Erythroblast (primary cell): ENCODE results near the gene RTN4.

Source experiments
- DNase-seq, 2 experiments: peaks; one replicate each; lab custom pipeline; 2025; lab: John Stamatoyannopoulos, UW
- GATA1 ChIP-seq: IDR thresholded peaks from 2 replicates; pipeline ENCODE4 v1.6.1; 2011; ENCODE audit warnings: low read depth, mild to moderate bottlenecking, control low read depth, low read length, moderate library complexity
- POLR2A ChIP-seq: IDR thresholded peaks from 2 replicates; pipeline ENCODE4 v1.6.1; 2011; ENCODE audit warnings: mild to moderate bottlenecking, low read length

Gene RTN4

DNA sequence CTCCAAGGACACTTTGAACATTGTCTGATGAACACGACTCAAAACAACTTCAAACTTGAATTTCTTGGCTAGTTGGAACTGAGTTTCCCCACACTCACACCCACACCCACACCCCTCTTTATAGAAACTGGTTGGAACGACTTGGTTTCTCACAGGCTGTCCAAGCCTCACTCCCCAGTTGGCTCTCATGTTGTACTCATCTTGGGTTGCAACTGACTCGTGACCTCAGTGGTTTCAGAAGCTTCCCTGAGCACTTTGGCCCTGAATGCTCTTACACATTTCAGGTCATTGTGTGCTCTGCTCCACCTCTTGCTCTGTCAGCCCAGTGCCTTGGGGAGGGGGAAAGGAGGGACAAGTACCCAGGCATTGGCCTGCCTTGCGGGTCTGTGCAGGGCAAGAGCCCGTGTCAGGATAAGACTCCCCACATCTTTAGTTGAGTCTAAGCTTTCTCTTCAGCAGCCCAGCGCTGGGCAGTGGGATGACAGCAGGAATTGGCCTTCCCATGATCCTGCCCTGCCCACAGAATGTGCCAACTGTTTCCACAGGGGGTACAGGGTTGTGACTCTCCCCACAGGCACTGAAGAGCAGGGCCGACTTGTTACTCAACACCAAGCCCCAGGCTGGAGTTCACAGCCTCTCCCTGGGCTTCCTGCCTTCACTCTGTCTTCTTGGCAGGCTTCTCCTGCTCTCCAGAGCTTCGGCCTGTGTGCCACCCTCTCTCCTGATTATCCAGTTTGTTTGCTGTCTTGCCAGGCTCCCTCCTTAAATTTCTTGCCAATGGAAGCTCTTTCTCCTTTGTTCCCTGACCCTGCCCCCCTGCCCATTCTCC, 104.6 kb downstream of the RTN4 start:
- no peak for DNase-seq
- TF ChIP-seq GATA1 (no peak), POLR2A (no peak)

DNA sequence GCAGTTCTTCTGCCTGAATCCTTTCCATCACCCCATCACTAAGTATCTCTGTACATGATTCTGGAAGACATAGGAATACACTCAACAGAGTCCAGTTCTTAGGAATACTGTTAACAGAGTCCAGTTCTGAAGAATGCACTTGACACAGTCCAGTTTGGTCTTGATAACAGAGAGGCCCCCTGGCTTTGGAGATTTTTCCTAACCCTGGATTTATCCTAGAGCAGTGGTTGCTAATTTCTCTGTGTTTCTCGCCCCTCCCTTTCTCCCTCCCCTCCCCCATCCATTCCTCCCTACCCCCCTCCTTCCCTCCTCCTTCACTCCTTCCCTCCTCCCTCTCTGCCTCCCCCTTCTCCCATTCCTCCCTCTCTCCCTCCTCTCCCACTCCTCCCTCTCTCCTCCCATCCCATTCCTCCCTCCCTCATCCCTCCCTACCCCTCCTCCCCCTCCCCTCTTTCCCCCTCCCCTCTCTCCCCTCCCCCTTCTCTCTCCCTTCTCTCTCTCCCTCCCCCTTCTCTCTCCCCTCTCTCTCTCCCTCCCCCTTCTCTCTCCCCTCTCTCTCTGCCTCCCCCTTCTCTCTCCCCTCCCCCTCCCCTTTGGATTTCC, 105.4 kb downstream of the RTN4 start:
- TF ChIP-seq GATA1: no peak
- TF ChIP-seq POLR2A: no peak
- no peak for DNase-seq

- DNase-seq: no peak
- no peak for TF ChIP-seq POLR2A
- TF ChIP-seq GATA1: no peak
Measured at GRCh38 chr2:54942373-54942772, 107.9 kb downstream of the RTN4 start.

GRCh38 chr2:54941248-54941984, 108.8 kb downstream of the RTN4 start:
- DNase-seq: no peak
- no peak for TF ChIP-seq POLR2A
- no peak for TF ChIP-seq GATA1

- no peak for DNase-seq
- TF ChIP-seq GATA1: no peak
- TF ChIP-seq POLR2A: no peak
Measured at GRCh38 chr2:54940723-54941122, 109.5 kb downstream of the RTN4 start.

GRCh38 chr2:54939446-54940118, 110.7 kb downstream of the RTN4 start:
- DNase-seq: no peak
- TF ChIP-seq GATA1 (no peak), POLR2A (no peak)

DNA sequence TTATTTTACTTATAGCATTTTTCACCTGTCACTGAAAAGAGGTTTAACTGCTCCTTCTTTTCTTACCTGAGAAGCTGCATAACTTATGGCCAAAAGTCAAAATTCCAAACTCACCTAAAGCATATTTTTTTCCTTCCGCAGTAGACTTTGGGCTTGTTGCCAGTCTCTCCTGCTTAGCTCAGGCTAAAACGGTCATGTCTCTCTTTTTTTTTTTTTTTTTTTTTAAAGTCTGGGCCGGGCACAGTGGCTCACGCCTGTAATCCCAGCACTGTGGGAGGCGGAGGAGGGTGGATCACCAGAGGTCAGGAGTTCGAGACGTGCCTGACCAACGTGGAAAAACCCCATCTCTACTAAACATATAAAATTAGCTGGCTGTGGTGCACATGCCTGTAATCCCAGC, 113.5 kb downstream of the RTN4 start:
- TF ChIP-seq POLR2A: no peak
- TF ChIP-seq GATA1: no peak

DNA sequence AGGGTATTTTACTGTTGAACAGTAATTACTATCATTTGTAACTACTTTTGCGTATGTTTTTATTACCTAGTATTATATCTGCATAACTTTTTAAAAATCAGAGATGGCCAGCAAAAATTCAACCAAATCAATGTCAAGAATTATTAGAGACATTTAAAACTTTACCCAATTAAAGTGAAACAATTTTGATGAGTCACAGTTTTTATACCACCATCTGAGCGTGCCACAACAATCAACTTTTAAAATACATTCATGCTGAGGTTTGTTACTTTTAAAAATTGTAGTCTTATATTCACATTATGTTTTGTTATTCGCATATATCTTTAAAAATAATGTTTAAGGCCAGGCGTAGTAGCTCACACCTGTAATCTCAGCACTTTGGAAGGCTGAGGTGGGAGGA, 114.9 kb downstream of the RTN4 start:
- no peak for DNase-seq
- no peak for TF ChIP-seq POLR2A
- TF ChIP-seq GATA1: no peak

More for the DNA sequence above, 113.5 kb downstream of the RTN4 start:
- DNase-seq: no peak

- TF ChIP-seq GATA1: no peak
- no peak for TF ChIP-seq POLR2A
- no peak for DNase-seq
Measured at GRCh38 chr2:54931473-54931872, 118.8 kb downstream of the RTN4 start.

DNA sequence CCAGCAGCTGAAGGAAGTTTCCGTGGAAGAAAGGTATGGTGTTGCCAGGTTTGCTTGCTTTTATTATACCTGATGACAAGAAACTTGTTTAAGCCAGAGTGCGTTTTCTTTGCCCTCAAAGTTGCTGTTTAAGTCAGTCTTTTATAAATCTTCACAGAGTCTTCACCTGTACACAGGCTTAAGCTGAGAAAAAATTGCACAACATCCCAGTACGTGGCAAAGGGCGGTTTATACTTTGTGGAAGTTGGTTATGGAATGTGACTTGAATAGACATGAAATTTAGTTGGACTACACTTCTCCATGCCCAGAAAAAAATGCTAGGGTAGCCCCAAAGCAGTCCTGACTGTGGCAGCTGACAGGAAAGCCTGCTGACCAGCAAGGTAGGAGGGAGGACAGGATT, 121.5 kb downstream of the RTN4 start:
- TF ChIP-seq POLR2A: no peak
- no peak for TF ChIP-seq GATA1
- no peak for DNase-seq

- TF ChIP-seq GATA1 (no peak), POLR2A (no peak)
- DNase-seq: no peak
Measured at GRCh38 chr2:54927751-54928615, 122.3 kb downstream of the RTN4 start.

GRCh38 chr2:54927085-54927750, 123.0 kb downstream of the RTN4 start:
- TF ChIP-seq GATA1 (no peak), POLR2A (no peak)
- no peak for DNase-seq
